ENCODE measurements around the gene PCSK2.

GRCh38 chr20:17391127-17391771, 164.4 kb downstream of the PCSK2 start:
- TF ChIP-seq CTCF (IDR thresholded peaks at IDR 0.05) (no peak), POLR2A (IDR thresholded peaks at IDR 0.05; ENCODE audit: low read depth) (no peak), POLR2AphosphoS5 (IDR thresholded peaks at IDR 0.05) (no peak), EP300 (IDR thresholded peaks at IDR 0.05) (no peak)

Data from esophagus muscularis mucosa (tissue), 4 donors.